ENCODE measurements around the gene SCAMP4. TPM values are rescaled to one million over a fixed set of nuclear protein-coding genes. Genes with fewer than 3 reads are reported as not detected.

Gene SCAMP4
- total RNA-seq, 1 donor: 70.6 TPM

GRCh38 chr19:1936916-1937610 is 31.9 kb downstream of the SCAMP4 start:
- Histone ChIP-seq H3K4me3 (ENCODE audit: insufficient read depth, low read length) (no peak overlapping the region), H2AFZ (ENCODE audit: low read length) (no peak overlapping the region)
- TF ChIP-seq CTCF (IDR thresholded peaks at IDR 0.05; ENCODE audit: extremely low read depth, low read depth, low read length): no peak

GRCh38 chr19:1938071-1938470 is 32.9 kb downstream of the SCAMP4 start:
- peaks cover 13% of the 10 kb centered on the region for H4K20me1 ChIP-seq (ENCODE audit: insufficient read depth, low read length)
- H3K4me2 ChIP-seq (ENCODE audit: insufficient read depth, low read length): no peak overlapping the region
- peaks cover 18% of the 10 kb centered on the region for H3K79me2 ChIP-seq (ENCODE audit: insufficient read depth, low read length)
- no peaks in the 10 kb centered on the region for H3K36me3 ChIP-seq (ENCODE audit: insufficient read depth, low read length)
- H3K27me3 ChIP-seq (ENCODE audit: insufficient read depth, low read length): no peaks in the 10 kb centered on the region
- H3K4me3 ChIP-seq (ENCODE audit: insufficient read depth, low read length): no peak overlapping the region
- no peak for TF ChIP-seq CTCF (IDR thresholded peaks at IDR 0.05; ENCODE audit: extremely low read depth, low read depth, low read length)
- peaks cover 18% of the 10 kb centered on the region for H3K4me1 ChIP-seq (ENCODE audit: insufficient read depth, low read length)
- no peak overlapping the region for H2AFZ ChIP-seq (ENCODE audit: low read length)
- H3K9me3 ChIP-seq (ENCODE audit: low read depth, low read length): no peaks in the 10 kb centered on the region
- H3K27ac ChIP-seq (ENCODE audit: low read depth, low read length): no peak overlapping the region
- DNase-seq (ENCODE audit: insufficient read length, low spot score, missing footprints): no peak

More at GRCh38 chr19:1936916-1937610, 31.9 kb downstream of the SCAMP4 start:
- Histone ChIP-seq H4K20me1 (ENCODE audit: insufficient read depth, low read length) (peaks cover 3% of the 10 kb centered on the region), H3K4me2 (ENCODE audit: insufficient read depth, low read length) (no peak overlapping the region), H3K4me1 (ENCODE audit: insufficient read depth, low read length) (peaks cover 11% of the 10 kb centered on the region), H3K9me3 (ENCODE audit: low read depth, low read length) (no peaks in the 10 kb centered on the region), H3K36me3 (ENCODE audit: insufficient read depth, low read length) (no peaks in the 10 kb centered on the region), H3K27me3 (ENCODE audit: insufficient read depth, low read length) (no peaks in the 10 kb centered on the region), H3K27ac (ENCODE audit: low read depth, low read length) (no peak overlapping the region), H3K79me2 (ENCODE audit: insufficient read depth, low read length) (peaks cover 8% of the 10 kb centered on the region)
- DNase-seq (ENCODE audit: insufficient read length, low spot score, missing footprints): peak; percentile 82

- H3K9me3 ChIP-seq (ENCODE audit: low read depth, low read length): no peaks in the 10 kb centered on the region
- no peak for DNase-seq (ENCODE audit: insufficient read length, low spot score, missing footprints)
- peak within 1 kb of the TSS; percentile 91 for H2AFZ ChIP-seq (ENCODE audit: low read length)
- H3K4me1 ChIP-seq (ENCODE audit: insufficient read depth, low read length): peaks cover 20% of the 10 kb centered on the region
- H3K79me2 ChIP-seq (ENCODE audit: insufficient read depth, low read length): peaks cover 48% of the 10 kb centered on the region
- peak within 1 kb of the TSS; percentile 99 for H3K27ac ChIP-seq (ENCODE audit: low read depth, low read length)
- no peak for TF ChIP-seq CTCF (IDR thresholded peaks at IDR 0.05; ENCODE audit: extremely low read depth, low read depth, low read length)
- H3K4me3 ChIP-seq (ENCODE audit: insufficient read depth, low read length): peak within 1 kb of the TSS; percentile 88
- no peaks in the 10 kb centered on the region for H3K27me3 ChIP-seq (ENCODE audit: insufficient read depth, low read length)
- peak within 1 kb of the TSS; percentile 97 for H3K4me2 ChIP-seq (ENCODE audit: insufficient read depth, low read length)
- peaks cover 40% of the 10 kb centered on the region for H4K20me1 ChIP-seq (ENCODE audit: insufficient read depth, low read length)
- no peaks in the 10 kb centered on the region for H3K36me3 ChIP-seq (ENCODE audit: insufficient read depth, low read length)
These were observed 36.2 kb downstream of the SCAMP4 start, which contains the start of gene CSNK1G2 for GRCh38 chr19:1941146-1942077. CSNK1G2 (plus strand) TSS chr19:1941172; CDS start chr19:1969773, 28,601 bp downstream.
